Calu3 (cell line): ENCODE data around the gene STX17. TPM values are rescaled to one million over a fixed set of nuclear protein-coding genes. Genes with fewer than 3 reads are reported as not detected.

Experiments used
- BruUV-seq: library from RNA; stranded (reverse); fragments of 400-500 nt; replicated peaks from 2 replicates; lab custom pipeline; 2021; lab: Mats Ljungman, UMichigan
- CTCF ChIA-PET: fragments of 300-600 bp; sonication (Branson Sonifier 250); formaldehyde crosslinking; loops from one replicate; lab custom pipeline; 2022; ENCODE audit warnings: antibody characterized with exemption; lab: Charles Lee
- DNase-seq: peaks from one replicate; pipeline ENCODE4 v3.0.0; 2022
- H3K27ac Mint-ChIP-seq: one replicate; pipeline ENCODE4 v1.8.0; 2022; ENCODE audit warnings: mixed read lengths; ENCODE audit not compliant: unreplicated experiment
- H3K27me3 Mint-ChIP-seq: one replicate; pipeline ENCODE4 v1.8.0; 2022; ENCODE audit warnings: mixed read lengths; ENCODE audit not compliant: unreplicated experiment
- H3K36me3 Mint-ChIP-seq: one replicate; pipeline ENCODE4 v1.8.0; 2022; ENCODE audit warnings: mild to moderate bottlenecking, moderate library complexity, mixed read lengths; ENCODE audit not compliant: insufficient read depth, unreplicated experiment
- H3K4me1 Mint-ChIP-seq: one replicate; pipeline ENCODE4 v1.8.0; 2022; ENCODE audit warnings: mild to moderate bottlenecking, low read depth, mixed read lengths; ENCODE audit not compliant: unreplicated experiment
- H3K4me3 Mint-ChIP-seq: one replicate; pipeline ENCODE4 v1.8.0; 2022; ENCODE audit warnings: mild to moderate bottlenecking, low read depth, moderate library complexity, mixed read lengths; ENCODE audit not compliant: unreplicated experiment
- H3K9me3 Mint-ChIP-seq: one replicate; pipeline ENCODE4 v1.8.0; 2022; ENCODE audit warnings: low read depth, mixed read lengths; ENCODE audit not compliant: unreplicated experiment
- CTCF ChIP-seq: fragments of 200-600 bp; IDR thresholded peaks from one replicate; pipeline ENCODE4 v1.8.0; 2022; ENCODE audit warnings: antibody characterized with exemption; ENCODE audit not compliant: unreplicated experiment
- intact Hi-C: fragments of 100-400 bp; cut with micrococcal nuclease; formaldehyde crosslinking; loops from one replicate; pipeline ENCODE4 v1.10.0; 2022; ENCODE audit not compliant: unreplicated experiment
- total RNA-seq: library from RNA; stranded (reverse); gene quantifications from 2 replicates; pipeline ENCODE4 v1.2.3, GENCODE V29; 2022

Gene STX17
- total RNA-seq, 1 experiment from 2014 or later: 21.5 TPM

GRCh38 chr9:99931155-99931840, 24.8 kb downstream of the STX17 start:
- no peak for TF ChIP-seq CTCF
- DNase-seq: no peak
- Mint-ChIP-seq H3K27ac (no peak overlapping the region), H3K27me3 (no peaks in the 10 kb centered on the region), H3K4me1 (peaks cover 8% of the 10 kb centered on the region), H3K9me3 (no peaks in the 10 kb centered on the region), H3K4me3 (no peak overlapping the region), H3K36me3 (no peaks in the 10 kb centered on the region)
- intact Hi-C loops: no loop called here
- BruUV-seq: no TSS peak
- CTCF ChIA-PET: interaction anchor here (0.6 kb wide), 1 partner anchor 181 kb away, joined by 7 read pairs; no protein-coding TSS in a partner anchor

GRCh38 chr9:99936947-99937587, 30.6 kb downstream of the STX17 start:
- H3K4me1 Mint-ChIP-seq: peaks cover 8% of the 10 kb centered on the region
- no peak overlapping the region for H3K27ac Mint-ChIP-seq
- no peak overlapping the region for H3K4me3 Mint-ChIP-seq
- no peak for TF ChIP-seq CTCF
- intact Hi-C loops: no loop called here
- CTCF ChIA-PET: no interaction called here
- no peak for DNase-seq
- no peaks in the 10 kb centered on the region for H3K36me3 Mint-ChIP-seq
- H3K27me3 Mint-ChIP-seq: no peaks in the 10 kb centered on the region
- no TSS peak for BruUV-seq
- no peaks in the 10 kb centered on the region for H3K9me3 Mint-ChIP-seq

GRCh38 chr9:99947395-99947794, 40.9 kb downstream of the STX17 start:
- no peaks in the 10 kb centered on the region for H3K4me1 Mint-ChIP-seq
- BruUV-seq: no TSS peak
- TF ChIP-seq CTCF: no peak
- DNase-seq: no peak
- no peak overlapping the region for H3K4me3 Mint-ChIP-seq
- H3K27ac Mint-ChIP-seq: no peak overlapping the region
- no peaks in the 10 kb centered on the region for H3K9me3 Mint-ChIP-seq
- intact Hi-C loops: no loop called here
- H3K36me3 Mint-ChIP-seq: no peaks in the 10 kb centered on the region
- CTCF ChIA-PET: no interaction called here
- no peaks in the 10 kb centered on the region for H3K27me3 Mint-ChIP-seq

GRCh38 chr9:99948482-99948881, 42.0 kb downstream of the STX17 start:
- CTCF ChIA-PET: no interaction called here
- Mint-ChIP-seq H3K27ac (no peak overlapping the region), H3K9me3 (no peaks in the 10 kb centered on the region), H3K4me1 (no peaks in the 10 kb centered on the region), H3K4me3 (no peak overlapping the region), H3K36me3 (no peaks in the 10 kb centered on the region), H3K27me3 (no peaks in the 10 kb centered on the region)
- no peak for TF ChIP-seq CTCF
- intact Hi-C loops: no loop called here
- no TSS peak for BruUV-seq
- no peak for DNase-seq
